Measurements from ENCODE around the gene HSPG2.
"Not testable (repeated sequence)": the region's sequence is repeated elsewhere in the genome, so short reads cannot be mapped to it uniquely, and the experiment has no call there.

HSPG2 gene

GRCh38 chr1:21821385-21822019, 115.6 kb downstream of the HSPG2 start:
- no peak for DNase-seq

- DNase-seq, result no peak
These were observed 116.4 kb downstream of the HSPG2 start for GRCh38 chr1:21820597-21821232.

DNA sequence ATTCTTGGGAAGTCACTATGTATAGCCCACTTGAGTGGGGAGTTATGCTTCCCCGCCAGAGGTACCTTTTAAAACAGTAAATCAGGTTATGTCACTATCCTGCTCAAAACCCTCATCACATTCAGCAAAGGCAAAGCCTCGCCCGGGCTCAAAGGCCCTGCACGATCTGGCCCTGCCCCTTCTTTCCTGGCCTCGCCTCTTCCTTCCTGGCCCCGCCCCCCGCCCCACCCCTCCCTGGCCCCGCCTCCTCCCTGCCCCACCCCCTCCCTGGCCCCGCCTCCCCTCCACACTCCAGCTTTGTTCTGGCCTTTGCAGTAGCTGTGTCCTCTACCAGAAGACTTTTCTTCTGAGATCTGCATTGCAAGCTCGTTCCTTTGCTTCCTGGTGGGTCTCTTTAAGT, 118.5 kb downstream of the HSPG2 start:
- peak; percentile 13 to 16 for DNase-seq

DNA sequence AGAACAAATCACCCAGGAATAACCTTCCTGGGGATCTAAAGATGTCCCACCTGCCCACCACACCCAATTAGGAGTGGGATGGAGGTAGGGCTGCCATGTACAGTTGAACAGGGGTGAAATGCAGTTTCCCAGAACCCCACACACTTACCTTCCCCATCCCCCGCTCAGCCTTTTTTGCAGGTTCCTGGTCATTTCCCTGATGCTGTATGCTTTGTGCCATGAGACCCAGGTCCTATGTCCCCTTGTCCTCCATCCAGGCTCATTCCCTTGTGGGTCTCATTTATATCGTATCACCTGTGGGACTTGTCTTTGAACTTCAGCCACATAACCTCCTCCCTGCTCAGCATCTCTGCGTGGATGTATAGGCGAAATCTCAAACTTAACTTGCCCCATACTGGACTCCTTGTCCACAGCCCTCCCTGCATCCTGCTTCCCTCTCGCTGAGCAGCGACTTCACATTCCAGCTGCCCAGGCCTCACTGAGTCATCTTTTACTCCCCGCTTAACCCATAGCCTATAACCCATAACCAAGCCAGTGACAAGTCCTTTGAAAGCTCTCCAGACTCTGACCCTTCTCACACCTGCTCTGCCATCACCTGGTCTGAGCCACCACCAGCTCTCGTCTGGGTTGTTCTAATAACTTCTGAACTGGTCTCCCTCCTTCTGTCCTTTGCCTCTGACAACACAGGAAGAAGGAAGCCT, 120.4 kb downstream of the HSPG2 start:
- no peak for DNase-seq

DNA sequence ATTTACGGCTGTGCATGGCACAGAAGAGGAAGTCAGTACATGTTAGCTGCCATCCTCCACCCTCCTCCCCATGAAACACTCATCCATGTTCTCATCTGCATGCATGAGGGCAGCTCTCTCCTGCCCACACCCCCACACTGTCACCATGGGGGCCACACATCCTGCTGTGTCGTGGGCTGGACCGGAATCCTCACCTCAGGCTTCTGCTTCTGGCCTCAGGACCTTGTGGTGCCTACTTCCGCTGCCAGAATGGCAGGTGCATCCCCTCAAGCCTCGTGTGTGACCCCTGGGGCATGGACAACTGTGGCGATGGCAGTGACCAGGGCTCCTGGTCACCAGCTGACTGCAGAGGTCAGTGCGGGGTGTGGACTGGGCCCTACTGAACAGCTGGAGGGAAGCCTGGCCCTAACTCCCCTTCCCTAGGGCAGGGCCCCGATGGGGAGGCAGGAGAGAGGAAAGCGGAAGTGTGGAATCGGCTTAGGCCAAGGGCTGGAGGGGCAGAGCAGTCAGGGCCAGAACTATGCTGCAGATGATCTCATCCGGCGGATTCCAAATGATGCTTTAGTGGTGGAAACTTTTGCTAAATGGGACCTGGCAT, 121.3 kb downstream of the HSPG2 start:
- no peak for DNase-seq

DNA sequence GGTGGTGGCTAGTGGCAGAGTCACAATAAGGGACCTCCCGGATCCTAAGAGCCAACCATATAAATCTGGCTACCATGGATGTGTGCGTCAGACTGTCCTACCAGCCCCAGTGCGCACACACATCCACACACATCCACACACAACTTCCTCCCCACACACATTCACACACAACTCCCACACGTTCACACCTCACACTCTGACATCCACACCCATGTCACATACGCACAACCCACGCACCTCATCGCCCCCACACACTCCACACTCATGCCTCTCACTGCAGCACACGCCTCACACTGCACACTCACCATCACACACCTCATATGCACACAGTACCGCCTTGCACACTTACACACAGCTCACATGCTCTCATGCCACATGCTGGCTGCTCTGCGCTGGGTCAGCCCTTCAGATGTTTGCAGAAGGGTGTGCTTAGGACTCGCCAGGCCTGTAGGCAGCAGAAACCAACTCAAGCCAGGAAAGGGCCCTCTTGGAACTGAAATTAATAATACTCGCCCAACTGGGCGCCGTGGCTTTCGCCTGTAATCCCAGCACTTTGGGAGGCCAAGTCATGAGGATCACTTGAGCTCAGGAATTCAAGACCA, 122.0 kb downstream of the HSPG2 start:
- no peak for DNase-seq

GRCh38 chr1:21814241-21814918, 122.7 kb downstream of the HSPG2 start:
- peak in 1 of 2 donors; percentile 14 for DNase-seq

GRCh38 chr1:21813542-21813941, 123.6 kb downstream of the HSPG2 start:
- DNase-seq, result no peak

DNA sequence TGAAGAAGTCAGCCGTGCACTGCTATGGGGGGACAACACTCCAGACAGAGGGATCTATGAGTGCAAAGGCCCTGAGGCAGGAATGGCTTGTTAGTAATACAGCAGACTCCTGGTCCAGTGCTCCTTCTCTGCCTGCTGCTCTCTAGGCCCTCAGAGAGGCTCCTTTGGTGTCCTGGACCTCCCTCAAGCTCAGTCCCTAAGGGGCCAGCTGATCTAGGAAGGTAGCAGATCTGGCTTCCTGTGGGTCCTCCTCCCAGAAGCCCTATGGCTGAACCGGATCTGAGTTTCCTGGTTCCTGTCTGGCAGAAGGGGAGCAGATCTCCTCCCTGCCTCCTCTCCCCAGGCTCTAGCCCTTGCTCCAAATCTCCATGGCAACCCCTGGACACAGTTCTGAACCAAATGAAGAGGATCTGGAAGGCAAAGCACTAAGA, 125.2 kb downstream of the HSPG2 start, which contains the start of gene LDLRAD2:
LDLRAD2 (plus strand) TSS at position 391 of the 431 bp plus-strand sequence. CDS start 187 bp downstream, outside the sequence.
- DNase-seq, result no peak

DNA sequence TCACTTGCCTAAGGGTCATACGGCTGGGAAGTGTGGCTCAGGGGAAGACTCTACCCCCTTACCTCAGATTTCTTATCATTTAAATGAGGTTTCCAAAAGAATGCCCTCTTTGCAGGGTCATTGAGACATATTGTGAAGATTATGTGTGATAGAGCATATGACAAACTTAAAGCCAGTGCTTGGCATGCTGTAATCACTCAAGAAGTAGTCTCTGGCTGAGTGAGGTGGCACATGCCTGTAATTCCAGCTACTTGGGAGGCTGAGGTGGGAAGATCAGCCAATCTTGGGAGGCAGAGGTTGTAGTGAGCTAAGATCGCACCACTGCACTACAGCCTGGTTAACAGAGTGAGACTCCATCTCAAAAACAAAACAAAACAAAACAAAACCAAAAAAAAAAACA, 132.6 kb downstream of the HSPG2 start:
- no peak for DNase-seq

DNA sequence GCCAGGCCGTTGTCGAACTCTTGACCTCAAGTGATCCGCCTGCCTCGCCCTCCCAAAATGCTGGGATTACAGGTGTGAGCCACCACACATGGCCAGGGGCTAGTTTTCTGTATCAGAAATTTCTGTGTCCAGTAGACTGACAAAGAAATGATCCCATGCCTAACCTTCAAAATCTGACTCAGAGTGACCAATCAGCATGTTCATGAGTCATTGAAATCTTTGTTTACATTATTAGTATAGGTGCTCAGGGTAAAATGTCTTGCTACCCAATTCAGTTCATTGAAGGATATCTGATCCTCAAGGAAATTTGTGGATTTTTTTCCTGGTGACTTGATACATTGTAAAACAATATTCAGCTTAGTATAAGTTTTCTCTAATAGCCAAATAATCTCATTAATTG, 136.0 kb downstream of the HSPG2 start:
- no peak for DNase-seq

- DNase-seq, result no peak
These were observed 137.4 kb downstream of the HSPG2 start for GRCh38 chr1:21799730-21800129.

DNA sequence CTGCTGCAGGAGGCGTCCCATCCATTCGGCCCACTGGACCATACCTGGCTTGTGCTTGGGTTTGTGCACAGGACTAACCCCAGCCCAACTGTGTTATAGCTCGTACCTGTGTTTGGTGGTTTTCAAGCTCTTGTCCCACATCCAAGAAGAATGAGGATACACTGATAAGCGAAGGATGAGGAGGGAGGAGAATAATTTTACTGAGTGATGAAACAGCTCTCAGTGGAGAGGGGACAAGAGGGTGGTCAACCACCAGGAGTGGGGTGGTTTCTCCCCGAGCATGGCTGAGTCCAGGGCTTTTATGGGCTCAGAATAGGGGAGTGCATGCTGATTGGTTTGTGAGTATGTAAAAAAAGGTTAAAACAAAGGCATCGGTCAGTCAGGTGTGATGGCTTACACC, 142.0 kb downstream of the HSPG2 start:
- no peak for DNase-seq

- no peak for DNase-seq
These were observed 142.5 kb downstream of the HSPG2 start for GRCh38 chr1:21794656-21795055.

- DNase-seq, result no peak
These were observed 144.0 kb downstream of the HSPG2 start for GRCh38 chr1:21793104-21793503.

- no peak for DNase-seq
These were observed 150.5 kb downstream of the HSPG2 start for GRCh38 chr1:21786640-21787039.

DNA sequence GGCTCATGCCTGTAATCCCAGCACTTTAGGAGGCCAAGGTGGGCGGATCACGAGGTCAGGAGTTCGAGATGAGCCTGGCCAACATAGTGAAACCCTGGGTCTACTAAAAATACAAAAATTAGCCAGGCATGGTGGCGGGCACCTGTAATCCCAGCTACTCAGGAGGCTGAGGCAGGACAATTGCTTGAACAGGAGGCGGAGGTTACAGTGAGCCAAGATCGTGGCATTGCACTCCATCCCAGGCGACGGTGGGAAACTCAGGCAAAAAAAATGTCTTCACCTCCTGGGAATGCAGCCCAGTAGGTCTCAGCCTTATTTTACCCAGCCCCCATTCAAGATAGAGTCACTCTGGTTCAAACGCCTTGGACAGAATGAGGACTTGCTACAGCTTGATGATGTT, 151.3 kb downstream of the HSPG2 start:
- DNase-seq, result not testable (repeated sequence)

- DNase-seq, result no peak
These were observed 153.2 kb downstream of the HSPG2 start for GRCh38 chr1:21783679-21784603.

GRCh38 chr1:21782868-21783678, 154.0 kb downstream of the HSPG2 start, which contains the start of gene USP48:
TSS of gene USP48 (minus strand) at chr1:21783149. CDS start at chr1:21782957, 192 bp downstream.
- DNase-seq, result peak; percentile 94 to 95

- DNase-seq, result peak; percentile 37 to 39
These were observed 154.7 kb downstream of the HSPG2 start for GRCh38 chr1:21782349-21782867.

Measured in activated CD4-positive, alpha-beta T cell treated with anti-CD3 and anti-CD28 coated beads for 4 hours (primary cell).